GM21528 (cell line): Measurements from ENCODE around the gene RALGDS.
A peak's percentile ranks its signal among the peaks of the same experiment; 100 is the strongest.

Experiments
- ATAC-seq: cut with Tn5 transposase; IDR thresholded peaks from one replicate; pipeline ENCODE4 v1.9.1; 2021; ENCODE audit warnings: mild to moderate bottlenecking, moderate library complexity; ENCODE audit not compliant: unreplicated experiment, low FRiP score

Gene RALGDS

GRCh38 chr9:133120501-133121197, 391 bp downstream of the RALGDS start:
- peak; percentile 27 for ATAC-seq

DNA sequence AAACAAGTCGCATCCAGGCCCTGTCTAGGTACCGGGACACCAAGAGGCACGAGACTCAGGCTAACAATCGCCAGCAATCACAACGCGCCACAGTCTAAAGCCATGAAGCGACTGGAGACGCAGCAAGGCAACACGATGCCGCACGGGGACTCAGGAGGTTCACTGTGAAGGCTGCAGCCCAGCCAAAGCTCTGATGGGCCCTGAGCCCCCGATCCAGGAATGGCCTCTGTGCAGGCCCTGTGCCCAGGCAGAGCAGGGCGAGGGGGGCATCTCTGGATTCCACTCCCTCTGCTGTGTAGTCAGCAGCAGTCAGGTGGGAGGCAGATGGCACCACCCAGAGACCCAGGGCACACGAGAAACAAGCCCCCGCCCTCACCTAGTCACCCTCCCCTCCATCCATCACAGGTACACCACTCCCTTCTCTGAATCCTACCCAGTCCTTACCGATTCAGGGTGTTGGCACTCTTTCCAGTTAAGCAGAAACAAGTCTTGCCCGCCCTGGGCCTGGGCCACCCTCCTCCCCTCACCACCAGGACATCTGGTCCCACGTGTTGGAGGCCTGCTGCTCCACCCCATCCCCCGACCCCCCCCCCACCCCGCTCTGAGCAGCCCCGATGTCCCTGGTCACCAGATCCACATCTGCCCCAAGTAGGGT, 1.1 kb downstream of the RALGDS start:
- no peak for ATAC-seq

DNA sequence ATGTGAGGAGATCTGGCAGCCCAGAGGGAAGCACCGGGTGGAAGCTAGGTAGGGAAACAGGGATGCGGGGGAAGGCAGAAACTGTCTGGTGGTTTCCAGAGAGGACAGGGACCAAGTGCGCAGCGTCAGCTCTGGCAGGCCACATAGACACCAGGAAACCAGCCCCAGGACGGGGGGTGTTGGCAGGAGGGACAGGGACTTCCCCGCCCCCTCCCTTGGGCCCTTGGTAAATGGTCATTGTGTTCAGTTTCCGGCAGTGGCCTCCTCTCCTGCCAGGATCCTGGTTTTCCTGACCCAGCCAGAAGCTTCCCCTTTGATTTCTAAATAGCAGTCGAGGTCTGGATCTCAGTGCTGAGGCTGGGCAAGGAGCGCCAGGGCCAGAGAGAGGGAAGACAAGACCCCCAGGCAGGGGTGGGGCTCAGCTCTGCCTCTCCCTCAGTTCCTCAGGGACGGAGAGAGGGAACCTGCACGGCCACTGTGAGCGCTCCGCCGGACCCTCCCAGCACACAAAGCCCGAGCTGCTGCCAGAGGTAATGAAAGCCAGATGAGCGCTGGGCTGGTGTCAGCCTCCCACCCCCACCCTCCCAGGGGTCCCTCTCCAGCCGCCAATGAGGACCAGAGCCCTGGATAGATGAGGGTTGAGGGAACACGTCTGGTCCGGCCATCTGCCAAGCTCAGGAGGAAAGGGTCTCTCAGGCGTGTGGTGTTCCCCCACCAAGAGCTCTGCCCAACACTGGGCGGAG, 1.8 kb downstream of the RALGDS start:
- no peak for ATAC-seq

DNA sequence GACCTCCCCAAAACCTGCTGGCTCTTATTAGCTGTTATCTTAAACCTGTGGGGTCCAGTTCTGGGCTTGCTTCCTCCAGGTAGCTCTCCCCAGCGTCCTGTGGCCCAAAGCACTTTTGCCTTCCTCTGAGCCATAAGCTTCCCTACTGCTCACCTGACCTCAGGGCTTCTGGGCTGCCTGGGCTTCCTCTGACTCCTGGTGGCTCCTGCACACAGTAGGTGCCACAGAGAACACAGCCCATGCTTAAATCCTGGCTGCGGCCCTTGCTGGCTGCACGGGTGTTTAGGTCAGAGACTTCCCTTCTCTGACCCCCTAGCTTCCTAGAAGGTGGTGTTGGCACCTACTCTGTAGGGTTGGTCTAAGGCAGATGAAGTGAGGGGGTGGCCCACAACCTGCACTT, 2.5 kb downstream of the RALGDS start:
- ATAC-seq = no peak

GRCh38 chr9:133118179-133118520, 2.9 kb downstream of the RALGDS start:
- ATAC-seq = no peak

GRCh38 chr9:133117271-133118178, 3.5 kb downstream of the RALGDS start:
- ATAC-seq = no peak

DNA sequence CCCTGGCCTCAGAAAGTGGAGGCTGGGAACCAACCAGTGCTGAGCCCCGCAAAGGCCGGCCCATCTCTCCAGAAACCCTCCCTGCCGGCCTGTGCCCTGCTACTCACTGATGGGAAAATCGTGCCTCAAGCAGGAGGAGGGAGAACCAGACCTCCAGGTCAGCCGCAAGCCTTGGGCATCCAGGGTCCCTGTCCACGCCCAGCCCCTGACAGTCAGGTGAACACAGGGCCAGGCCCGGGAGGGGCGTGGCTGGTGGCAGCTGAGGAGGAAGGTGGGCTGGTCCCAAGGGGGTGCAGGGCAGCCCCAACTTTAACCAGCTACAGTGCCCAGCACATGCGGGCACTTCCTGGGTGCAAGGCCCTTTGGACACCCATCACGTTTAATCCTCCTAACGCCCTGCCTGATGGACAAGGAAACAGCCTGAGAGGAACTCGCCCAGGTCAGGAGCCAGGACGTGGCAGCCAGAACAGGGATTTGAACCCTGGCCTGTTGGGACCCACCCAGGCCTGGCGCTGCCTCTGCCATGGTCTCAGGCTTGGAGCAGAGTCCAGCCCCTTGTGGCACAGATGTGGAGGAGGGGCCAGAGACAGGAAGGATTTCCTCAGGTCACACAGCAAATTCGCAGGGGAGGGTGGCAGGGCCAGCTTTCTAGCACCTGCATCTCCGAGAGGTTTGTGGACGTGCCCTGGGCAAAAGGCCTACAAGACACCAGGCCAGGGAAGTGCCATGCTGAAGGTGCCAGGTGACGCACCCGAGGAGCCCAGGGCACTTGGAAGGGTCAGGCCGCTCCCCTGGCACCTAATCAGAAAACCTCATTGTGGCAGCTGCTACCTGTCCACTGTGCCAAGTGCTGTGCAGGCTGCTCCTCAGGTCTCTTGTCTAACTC, 4.5 kb downstream of the RALGDS start:
- no peak for ATAC-seq

DNA sequence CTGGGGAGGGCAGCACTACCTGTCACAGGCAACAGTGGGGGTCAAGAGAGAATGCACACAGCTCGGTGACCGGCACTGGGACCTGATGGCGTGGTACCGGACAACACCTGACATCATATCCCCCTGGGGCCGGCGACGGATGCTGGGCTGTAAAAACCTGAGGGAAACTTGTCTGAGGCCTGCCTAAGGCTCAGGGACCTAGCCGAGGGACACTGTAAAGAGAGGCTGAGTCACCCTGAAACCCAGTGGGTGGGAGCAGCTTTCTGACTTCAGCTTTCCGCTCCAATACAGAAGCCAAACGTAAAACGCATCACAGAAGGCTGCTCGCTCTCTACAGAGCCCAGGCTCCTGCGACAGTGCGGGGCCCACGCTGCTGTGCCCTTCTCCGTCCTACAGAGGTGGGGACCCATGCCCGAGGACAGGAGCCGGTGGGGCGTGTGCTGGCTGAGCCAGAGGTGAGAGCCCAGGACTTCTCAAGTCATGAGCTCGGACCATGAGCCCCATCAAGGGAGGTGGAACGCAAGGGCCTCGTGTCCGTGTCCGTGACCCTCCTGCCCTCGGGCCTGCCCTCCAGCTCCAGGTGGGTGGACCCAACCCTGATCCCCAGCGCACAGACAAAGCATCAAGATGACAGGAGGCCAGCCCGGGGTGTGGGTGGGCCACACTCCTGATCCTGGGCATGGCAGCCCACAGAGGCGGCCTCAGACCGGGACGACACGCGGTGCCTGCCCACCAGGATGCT, 5.3 kb downstream of the RALGDS start:
- ATAC-seq = peak; percentile 66

DNA sequence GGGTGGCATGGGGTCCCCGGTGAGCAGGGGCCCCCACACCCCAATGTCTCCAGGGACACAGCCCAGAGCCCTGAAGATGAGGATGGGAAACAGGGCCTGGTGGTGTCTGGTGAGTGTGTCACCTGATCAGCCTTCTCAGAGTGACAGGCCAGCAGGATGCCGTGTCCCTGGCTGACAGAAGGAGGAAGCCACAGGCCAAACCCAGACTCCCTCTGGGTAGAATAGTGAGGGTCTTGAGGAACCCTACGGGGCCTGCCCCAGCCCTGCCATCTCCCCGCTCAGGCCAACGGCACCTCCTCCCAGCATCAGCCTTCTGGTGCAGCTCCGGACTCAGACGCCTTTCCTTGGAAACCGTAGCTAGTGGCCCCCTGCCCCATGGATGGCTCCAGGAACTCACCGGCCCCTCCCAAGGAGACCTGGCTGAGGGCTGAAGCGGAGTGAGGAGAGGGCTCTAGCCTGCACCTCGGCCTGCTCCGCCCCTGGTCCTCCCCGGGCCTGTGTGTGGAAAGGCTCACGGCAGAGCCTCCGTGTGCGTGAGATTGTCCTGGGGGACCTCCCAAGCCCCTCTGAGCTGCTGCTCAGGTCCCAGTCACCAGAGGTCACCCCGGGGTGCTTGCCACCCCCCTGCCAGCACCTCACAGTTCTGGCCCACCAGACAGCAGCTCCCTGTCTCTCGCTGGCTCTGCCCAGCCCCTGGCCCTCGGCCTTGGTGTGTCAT, 6.0 kb downstream of the RALGDS start:
- no peak for ATAC-seq

DNA sequence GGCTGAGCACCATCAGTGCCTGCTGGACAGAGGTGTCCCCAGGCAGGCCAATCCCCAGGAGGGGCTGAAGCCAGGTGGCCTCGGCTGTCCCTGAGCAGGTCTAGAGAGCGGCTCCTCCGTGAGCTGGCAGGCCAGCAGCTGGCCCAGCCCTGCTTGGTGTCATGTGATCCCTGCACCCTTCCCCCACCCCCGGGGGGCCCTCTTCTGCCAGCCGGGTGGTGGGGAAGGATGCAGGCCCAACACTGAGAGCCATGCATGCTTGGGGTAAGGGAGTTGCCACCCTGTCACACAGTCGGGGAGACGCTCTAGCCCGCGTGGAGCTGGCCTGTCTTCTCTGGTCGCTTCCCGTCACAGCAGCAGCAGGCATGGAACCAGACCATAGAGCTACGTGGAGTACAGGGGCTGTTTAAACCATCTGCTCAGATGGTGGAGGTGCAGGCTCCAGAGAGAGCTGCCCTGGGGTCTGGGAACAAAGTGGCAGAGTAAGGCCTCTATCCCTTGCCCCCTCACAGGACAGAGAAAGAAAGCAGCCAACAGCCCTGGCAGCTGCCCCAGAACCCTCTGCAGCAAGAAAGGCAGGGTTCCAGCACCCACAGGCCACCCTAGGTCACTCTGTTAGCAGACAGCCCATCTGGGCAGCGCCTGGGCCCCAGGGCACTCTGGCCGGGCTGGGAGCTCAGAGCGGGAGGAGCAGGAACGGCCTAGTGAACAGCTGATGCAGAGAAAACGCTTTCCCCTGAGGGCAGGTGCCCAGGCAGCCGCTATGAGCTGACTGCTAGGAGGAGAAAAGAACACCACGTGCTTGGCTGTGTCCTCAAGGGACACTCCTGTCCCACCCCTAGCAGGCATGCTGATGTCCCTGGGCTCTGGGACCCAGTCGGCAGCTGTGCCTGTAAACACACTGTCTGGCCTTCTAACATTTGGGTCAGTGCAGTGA, 6.8 kb downstream of the RALGDS start:
- no peak for ATAC-seq

GRCh38 chr9:133113163-133113948, 7.7 kb downstream of the RALGDS start:
- no peak for ATAC-seq

- no peak for ATAC-seq
Measured at GRCh38 chr9:133112663-133113026, 8.4 kb downstream of the RALGDS start.

GRCh38 chr9:133111808-133112662, 9.0 kb downstream of the RALGDS start:
- ATAC-seq = no peak

GRCh38 chr9:133109931-133110650, 10.9 kb downstream of the RALGDS start:
- no peak for ATAC-seq
